HepG2 (cell line): ENCODE measurements around the gene HELT. TPM values are rescaled to one million over a fixed set of nuclear protein-coding genes. Genes with fewer than 3 reads are reported as not detected.

ENCODE experiments used
- ATAC-seq: fragments of 200-7000 bp; cut with Tn5 transposase; 3 replicates; pipeline ENCODE4 v1.9.1; 2020; ENCODE audit warnings: mild to moderate bottlenecking, moderate library complexity
- BruUV-seq: library from RNA; stranded (reverse); fragments of 400-500 nt; replicated peaks from 2 replicates; lab custom pipeline; 2021; lab: Mats Ljungman, UMichigan
- CTCF ChIA-PET: fragments of 300-600 bp; formaldehyde crosslinking; extraction: SDS; loops from one replicate; lab custom pipeline; 2021; ENCODE audit warnings: low total read pairs, inconsistent platforms, low intra/inter-chr PET ratio; lab: Yijun Ruan, JAX
- POLR2A ChIA-PET: fragments of 350-600 bp; sonication (Branson Sonifier 250); formaldehyde crosslinking; loops from one replicate; lab custom pipeline; 2020; ENCODE audit warnings: antibody characterized with exemption, inconsistent platforms; lab: Yijun Ruan, JAX
- DNase-seq: peaks from one replicate; pipeline ENCODE4 v3.0.0-alpha.2; 2015; ENCODE audit warnings: low spot score
- FAIRE-seq: peaks from 3 replicates; lab custom pipeline; 2011; peaks lifted over from hg19 to GRCh38; lab: Jason Lieb, UNC
- H2AFZ ChIP-seq: one replicate; pipeline ENCODE4 v1.6.1; 2011; ENCODE audit warnings: low read length, inconsistent platforms
- H3K27ac ChIP-seq: fragments of 300-600 bp; 3 replicates; pipeline ENCODE4 v1.8.0; 2011; ENCODE audit warnings: mixed run types, mild to moderate bottlenecking, mixed read lengths, low read length, inconsistent platforms; ENCODE audit not compliant: insufficient read depth; ENCODE audit errors: extremely low read length
- H3K27me3 ChIP-seq, 2 experiments: fragments of 200-600 bp in 1 of 2; 2 replicates in 1 of 2; 3 replicates in 1 of 2; pipeline versions ENCODE4 v1.6.0 to v1.8.0; 2011; ENCODE audit warnings: low read length in 2 of 2, mild to moderate bottlenecking in 2 of 2, moderate library complexity in 2 of 2, inconsistent platforms in 1 of 2; ENCODE audit not compliant: insufficient read depth in 2 of 2, control insufficient read depth in 1 of 2
- H3K36me3 ChIP-seq, 2 experiments: fragments of 200-600 bp in 1 of 2; replicated peaks in 1 of 2; 2 replicates in 1 of 2; 3 replicates in 1 of 2; pipeline versions ENCODE4 v1.5.1 to v1.8.0; 2011; ENCODE audit warnings: low read length in 2 of 2, inconsistent platforms in 1 of 2; ENCODE audit not compliant: insufficient read depth in 2 of 2, control insufficient read depth in 1 of 2
- H3K4me1 ChIP-seq: 2 replicates; pipeline ENCODE4 v1.5.1; 2012; ENCODE audit warnings: low read length, inconsistent platforms; ENCODE audit not compliant: insufficient read depth
- H3K4me2 ChIP-seq: 2 replicates; pipeline ENCODE4 v1.6.0; 2011; ENCODE audit warnings: low read depth, low read length, inconsistent platforms
- H3K4me3 ChIP-seq, 3 experiments: fragments of 200-600 bp in 1 of 3; sonication (generic), shearing (Covaris generic) in 1 of 3; replicated peaks in 1 of 3; 2 replicates each; pipeline ENCODE4 v1.5.1; 2011 to 2016; ENCODE audit warnings: low read length in 3 of 3, inconsistent platforms in 2 of 3, low read depth in 2 of 3, mild to moderate bottlenecking in 2 of 3, control low read depth in 1 of 3, mixed read lengths in 1 of 3; ENCODE audit not compliant: insufficient read depth in 1 of 3
- H3K79me2 ChIP-seq: one replicate; pipeline ENCODE4 v1.6.1; 2011; ENCODE audit warnings: low read length, inconsistent platforms; ENCODE audit not compliant: insufficient read depth
- H3K9ac ChIP-seq: 2 replicates; pipeline ENCODE4 v1.6.0; 2011; ENCODE audit warnings: mild to moderate bottlenecking, low read depth, low read length, inconsistent platforms; ENCODE audit not compliant: insufficient read depth
- H3K9me3 ChIP-seq: 2 replicates; pipeline ENCODE4 v1.5.1; 2012; ENCODE audit warnings: mild to moderate bottlenecking, low read length
- H4K20me1 ChIP-seq: 2 replicates; pipeline ENCODE4 v1.6.0; 2011; ENCODE audit warnings: inconsistent platforms, mild to moderate bottlenecking, low read length, moderate library complexity; ENCODE audit not compliant: insufficient read depth
- ATF7 ChIP-seq, 2 experiments: fragments of 450-650 bp in 1 of 2; sonication (generic) in 1 of 2; formaldehyde crosslinking in 1 of 2; IDR thresholded peaks; 2 replicates each; pipeline versions ENCODE4 v1.4.0 to v1.6.1; 2016 to 2020; ENCODE audit warnings: antibody characterized with exemption in 1 of 2, mild to moderate bottlenecking in 1 of 2, missing genetic modification reagents in 1 of 2
- CCAR2 ChIP-seq: fragments of 200-400 bp; formaldehyde crosslinking; optimal IDR thresholded peaks from 2 replicates; pipeline ENCODE3; 2018; ENCODE audit warnings: low read depth, mild to moderate bottlenecking, low read length, moderate library complexity
- GTF3A ChIP-seq: sonication (generic); formaldehyde crosslinking; conservative IDR thresholded peaks from 2 replicates; pipeline ENCODE4 v1.4.0; 2020; ENCODE audit warnings: mild to moderate bottlenecking, missing genetic modification reagents
- HDAC6 ChIP-seq: fragments of 200-600 bp; sonication (generic); IDR thresholded peaks from 2 replicates; pipeline ENCODE4 v1.7.0; 2017; ENCODE audit warnings: mild to moderate bottlenecking, antibody characterized with exemption, low read length, low read depth
- HNRNPK ChIP-seq: fragments of 200-400 bp; formaldehyde crosslinking; IDR thresholded peaks from 2 replicates; pipeline ENCODE4 v1.6.1; 2018; ENCODE audit warnings: low read length, low read depth, moderate library complexity, mild to moderate bottlenecking; ENCODE audit not compliant: poor library complexity, severe bottlenecking
- MAFG ChIP-seq: sonication (generic); formaldehyde crosslinking; IDR thresholded peaks from 2 replicates; pipeline ENCODE4 v1.5.1; 2020; ENCODE audit warnings: mild to moderate bottlenecking, missing genetic modification reagents
- RFX1 ChIP-seq: fragments of 450-650 bp; IDR thresholded peaks from 2 replicates; pipeline ENCODE4 v1.6.1; 2017
- TBX2 ChIP-seq: sonication (generic); formaldehyde crosslinking; IDR thresholded peaks from 2 replicates; pipeline ENCODE4 v1.5.0; 2020; ENCODE audit warnings: missing genetic modification reagents, mild to moderate bottlenecking, borderline replicate concordance
- ZNF230 ChIP-seq: sonication (generic); formaldehyde crosslinking; IDR thresholded peaks from 2 replicates; pipeline ENCODE4 v1.4.0; 2020; ENCODE audit warnings: mild to moderate bottlenecking, missing genetic modification reagents
- ZNF33A ChIP-seq: sonication (generic); formaldehyde crosslinking; IDR thresholded peaks from 2 replicates; pipeline ENCODE4 v1.5.1; 2020; ENCODE audit warnings: missing genetic modification reagents, mild to moderate bottlenecking, moderate library complexity, borderline replicate concordance
- ZNF451 ChIP-seq: sonication (generic); formaldehyde crosslinking; IDR thresholded peaks from 2 replicates; pipeline ENCODE4 v1.5.0; 2020; ENCODE audit warnings: mild to moderate bottlenecking, missing genetic modification reagents
- ZNF598 ChIP-seq: sonication (generic); formaldehyde crosslinking; IDR thresholded peaks from 2 replicates; pipeline ENCODE4 v1.5.1; 2020; ENCODE audit warnings: mild to moderate bottlenecking, missing genetic modification reagents, borderline replicate concordance
- ZNF615 ChIP-seq: sonication (generic); formaldehyde crosslinking; IDR thresholded peaks from 2 replicates; pipeline ENCODE4 v1.5.0; 2020; ENCODE audit warnings: mild to moderate bottlenecking, missing genetic modification reagents, borderline replicate concordance
- ZNF879 ChIP-seq: sonication (generic); formaldehyde crosslinking; IDR thresholded peaks from 2 replicates; pipeline ENCODE4 v1.8.1; 2023; ENCODE audit warnings: missing genetic modification reagents
- WGBS: methylation state at CpG from one replicate; pipeline ENCODE4 v1.1.6; 2017; ENCODE audit warnings: low lambda C conversion rate; 5-methylcytosine and 5-hydroxymethylcytosine counted together
- in situ Hi-C: cut with HindIII; loops from 2 replicates; pipeline ENCODE4 v1.10.0; 2017; ENCODE audit warnings: low pct_unique_long_range_greater_than_20kb; ENCODE audit not compliant: extremely low pct_ligation_motif_present
- intact Hi-C: fragments of 100-400 bp; cut with micrococcal nuclease; formaldehyde crosslinking; loops from one replicate; pipeline ENCODE4 v1.10.0; 2022; ENCODE audit not compliant: unreplicated experiment
- polyA plus RNA-seq, 8 experiments: library from polyadenylated mRNA; depleted of rRNA in 3 of 8; stranded (reverse) in 7 of 8; unstranded in 1 of 8; fragments of >200 nt; fragmentation: Illumina TruSeq in 4 of 8; extraction: Trizol in 4 of 8; gene quantifications; 2 replicates each; pipeline versions ENCODE4 v1.2.1 to v1.2.3, GENCODE V29; 2011 to 2016; ENCODE audit warnings: low read depth in 4 of 8, missing spikeins in 1 of 8, mixed read lengths in 1 of 8; ENCODE audit not compliant: insufficient read depth in 1 of 8
- total RNA-seq, 5 experiments: library from RNA; depleted of rRNA; stranded (reverse); fragments of >200 nt; fragmentation: Illumina TruSeq; extraction: Trizol; gene quantifications; 2 replicates each; pipeline ENCODE4 v1.2.3, GENCODE V29; 2016; ENCODE audit warnings: low read depth in 1 of 5
- TF ChIP-seq, protein P1 (sequence below): sonication (generic); formaldehyde crosslinking; IDR thresholded peaks from 2 replicates; pipeline ENCODE4 v1.8.1; 2023; ENCODE audit warnings: missing genetic modification reagents, inconsistent platforms, borderline replicate concordance
- TF ChIP-seq, protein P2 (sequence below): IDR thresholded peaks from 2 replicates; pipeline ENCODE4 v1.6.1; 2016; ENCODE audit warnings: low read depth, missing genetic modification reagents, missing compliant biosample characterization
- TF ChIP-seq, protein P3 (sequence below): sonication (generic); formaldehyde crosslinking; IDR thresholded peaks from 2 replicates; pipeline ENCODE4 v1.8.1; 2023; ENCODE audit warnings: mild to moderate bottlenecking, inconsistent platforms, moderate library complexity, missing genetic modification reagents, borderline replicate concordance

Gene HELT
- total and polyA plus RNA-seq, 2 of the 13 experiments (the other 11 are each of a cell fraction or from before 2014, with no cell fraction given): not detected

DNA sequence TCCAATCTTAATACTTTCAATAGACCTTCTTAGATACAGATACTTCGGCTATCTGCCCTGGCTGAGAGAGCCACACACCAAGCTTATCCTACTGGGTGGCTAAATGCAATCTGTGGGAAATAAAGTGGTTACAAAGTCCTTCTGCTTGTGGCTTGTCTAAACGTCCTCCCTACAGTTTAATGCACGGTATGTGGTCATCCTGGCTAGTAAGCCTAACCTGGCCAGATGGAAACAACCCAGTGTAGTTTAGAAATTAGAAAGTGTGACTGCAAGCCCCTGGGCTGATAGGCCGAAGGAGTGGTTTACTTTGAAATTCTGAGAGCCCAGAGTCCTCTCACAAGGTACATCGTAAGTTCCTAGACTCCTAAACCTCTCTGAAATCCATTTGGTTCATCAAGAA is 47.9 kb downstream of the HELT start:
- POLR2A ChIA-PET: no interaction called here
- Histone ChIP-seq H3K79me2 (no peaks in the 10 kb centered on the region), H3K4me1 (no peaks in the 10 kb centered on the region), H3K9ac (no peak overlapping the region), H3K27ac (no peak overlapping the region), H3K27me3 (peaks cover 0 to 5% of the 10 kb centered on the region in 2 experiments; a peak in 1 of 5 replicates), H3K9me3 (no peaks in the 10 kb centered on the region), H3K36me3 (no peaks in the 10 kb centered on the region), H3K4me3 (no peak overlapping the region), H2AFZ (no peak overlapping the region), H4K20me1 (no peaks in the 10 kb centered on the region), H3K4me2 (no peak overlapping the region)
- ATAC-seq (no peak), FAIRE-seq (no peak), DNase-seq (no peak)
- in situ Hi-C loops (no loop called here), intact Hi-C loops (no loop called here)
- CTCF ChIA-PET: no interaction called here
- no TSS peak for BruUV-seq
- WGBS: 38% methylated on average over 5 of the region's 5 CpGs
- no peak for TF ChIP-seq HDAC6
- no peak for TF ChIP-seq MAFG (CRISPR knock-in tag)
- no peak for TF ChIP-seq ZNF615
- TF ChIP-seq ZNF451 (CRISPR knock-in tag): no peak
- TF ChIP-seq ZNF33A (CRISPR knock-in tag): no peak
- TF ChIP-seq ZNF230 (CRISPR knock-in tag): no peak
- no peak for TF ChIP-seq HNRNPK
- no peak for TF ChIP-seq ZNF598 (CRISPR knock-in tag)
- TF ChIP-seq TBX2 (CRISPR knock-in tag): no peak
- TF ChIP-seq, protein P1, sequence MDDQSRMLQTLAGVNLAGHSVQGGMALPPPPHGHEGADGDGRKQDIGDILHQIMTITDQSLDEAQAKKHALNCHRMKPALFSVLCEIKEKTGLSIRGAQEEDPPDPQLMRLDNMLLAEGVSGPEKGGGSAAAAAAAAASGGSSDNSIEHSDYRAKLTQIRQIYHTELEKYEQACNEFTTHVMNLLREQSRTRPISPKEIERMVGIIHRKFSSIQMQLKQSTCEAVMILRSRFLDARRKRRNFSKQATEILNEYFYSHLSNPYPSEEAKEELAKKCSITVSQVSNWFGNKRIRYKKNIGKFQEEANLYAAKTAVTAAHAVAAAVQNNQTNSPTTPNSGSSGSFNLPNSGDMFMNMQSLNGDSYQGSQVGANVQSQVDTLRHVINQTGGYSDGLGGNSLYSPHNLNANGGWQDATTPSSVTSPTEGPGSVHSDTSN (CRISPR knock-in tag): no peak
- TF ChIP-seq CCAR2: no peak
- TF ChIP-seq GTF3A (CRISPR knock-in tag): no peak
- TF ChIP-seq RFX1: no peak
- TF ChIP-seq, protein P2, sequence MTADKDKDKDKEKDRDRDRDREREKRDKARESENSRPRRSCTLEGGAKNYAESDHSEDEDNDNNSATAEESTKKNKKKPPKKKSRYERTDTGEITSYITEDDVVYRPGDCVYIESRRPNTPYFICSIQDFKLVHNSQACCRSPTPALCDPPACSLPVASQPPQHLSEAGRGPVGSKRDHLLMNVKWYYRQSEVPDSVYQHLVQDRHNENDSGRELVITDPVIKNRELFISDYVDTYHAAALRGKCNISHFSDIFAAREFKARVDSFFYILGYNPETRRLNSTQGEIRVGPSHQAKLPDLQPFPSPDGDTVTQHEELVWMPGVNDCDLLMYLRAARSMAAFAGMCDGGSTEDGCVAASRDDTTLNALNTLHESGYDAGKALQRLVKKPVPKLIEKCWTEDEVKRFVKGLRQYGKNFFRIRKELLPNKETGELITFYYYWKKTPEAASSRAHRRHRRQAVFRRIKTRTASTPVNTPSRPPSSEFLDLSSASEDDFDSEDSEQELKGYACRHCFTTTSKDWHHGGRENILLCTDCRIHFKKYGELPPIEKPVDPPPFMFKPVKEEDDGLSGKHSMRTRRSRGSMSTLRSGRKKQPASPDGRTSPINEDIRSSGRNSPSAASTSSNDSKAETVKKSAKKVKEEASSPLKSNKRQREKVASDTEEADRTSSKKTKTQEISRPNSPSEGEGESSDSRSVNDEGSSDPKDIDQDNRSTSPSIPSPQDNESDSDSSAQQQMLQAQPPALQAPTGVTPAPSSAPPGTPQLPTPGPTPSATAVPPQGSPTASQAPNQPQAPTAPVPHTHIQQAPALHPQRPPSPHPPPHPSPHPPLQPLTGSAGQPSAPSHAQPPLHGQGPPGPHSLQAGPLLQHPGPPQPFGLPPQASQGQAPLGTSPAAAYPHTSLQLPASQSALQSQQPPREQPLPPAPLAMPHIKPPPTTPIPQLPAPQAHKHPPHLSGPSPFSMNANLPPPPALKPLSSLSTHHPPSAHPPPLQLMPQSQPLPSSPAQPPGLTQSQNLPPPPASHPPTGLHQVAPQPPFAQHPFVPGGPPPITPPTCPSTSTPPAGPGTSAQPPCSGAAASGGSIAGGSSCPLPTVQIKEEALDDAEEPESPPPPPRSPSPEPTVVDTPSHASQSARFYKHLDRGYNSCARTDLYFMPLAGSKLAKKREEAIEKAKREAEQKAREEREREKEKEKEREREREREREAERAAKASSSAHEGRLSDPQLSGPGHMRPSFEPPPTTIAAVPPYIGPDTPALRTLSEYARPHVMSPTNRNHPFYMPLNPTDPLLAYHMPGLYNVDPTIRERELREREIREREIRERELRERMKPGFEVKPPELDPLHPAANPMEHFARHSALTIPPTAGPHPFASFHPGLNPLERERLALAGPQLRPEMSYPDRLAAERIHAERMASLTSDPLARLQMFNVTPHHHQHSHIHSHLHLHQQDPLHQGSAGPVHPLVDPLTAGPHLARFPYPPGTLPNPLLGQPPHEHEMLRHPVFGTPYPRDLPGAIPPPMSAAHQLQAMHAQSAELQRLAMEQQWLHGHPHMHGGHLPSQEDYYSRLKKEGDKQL (CRISPR knock-in tag): no peak
- TF ChIP-seq ZNF879 (CRISPR knock-in tag): no peak
- TF ChIP-seq, protein P3, sequence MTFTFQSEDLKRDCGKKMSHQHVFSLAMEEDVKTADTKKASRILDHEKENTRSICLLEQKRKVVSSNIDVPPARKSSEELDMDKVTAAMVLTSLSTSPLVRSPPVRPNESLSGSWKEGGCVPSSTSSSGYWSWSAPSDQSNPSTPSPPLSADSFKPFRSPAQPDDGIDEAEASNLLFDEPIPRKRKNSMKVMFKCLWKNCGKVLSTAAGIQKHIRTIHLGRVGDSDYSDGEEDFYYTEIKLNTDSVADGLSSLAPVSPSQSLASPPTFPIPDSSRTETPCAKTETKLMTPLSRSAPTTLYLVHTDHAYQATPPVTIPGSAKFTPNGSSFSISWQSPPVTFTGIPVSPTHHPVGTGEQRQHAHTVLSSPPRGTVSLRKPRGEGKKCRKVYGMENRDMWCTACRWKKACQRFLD (CRISPR knock-in tag): no peak
- no peak for TF ChIP-seq ATF7 (IDR thresholded peaks at IDR 0.05)
- no peak for TF ChIP-seq ATF7 (CRISPR knock-in tag; IDR thresholded peaks at IDR 0.05)
